DND-41 (cell line): ENCODE measurements around the gene RASGEF1C.

Source experiments
- EZH2 ChIP-seq: IDR thresholded peaks from 3 replicates; pipeline ENCODE4 v1.6.1; 2012; ENCODE audit warnings: borderline replicate concordance, low read depth, mild to moderate bottlenecking, moderate library complexity, low read length, inconsistent platforms; ENCODE audit not compliant: severe bottlenecking
- TF ChIP-seq, protein P1 (sequence below): IDR thresholded peaks from 2 replicates; pipeline ENCODE4 v1.5.1; 2012; ENCODE audit warnings: borderline replicate concordance, low read length, moderate library complexity, mild to moderate bottlenecking; ENCODE audit not compliant: poor library complexity, severe bottlenecking; ENCODE audit errors: extremely low read depth

DNA sequence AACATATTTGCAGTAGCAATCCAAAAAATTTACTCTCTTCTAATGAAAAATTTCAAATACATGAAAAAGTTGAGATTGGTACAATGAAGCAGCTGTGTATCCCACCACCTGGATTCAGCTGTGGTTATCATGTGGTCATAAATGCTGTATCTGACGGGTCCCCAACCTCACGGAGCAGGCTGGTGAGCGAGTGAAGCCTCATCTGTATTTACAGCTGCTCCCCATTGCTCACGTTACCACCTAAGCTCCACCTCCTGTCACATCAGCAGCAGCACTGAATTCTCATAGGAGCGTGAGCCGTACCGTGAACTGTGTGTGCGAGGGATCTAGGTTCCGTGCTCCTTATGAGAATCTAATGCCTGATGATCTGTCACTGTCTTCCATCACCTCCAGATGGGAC, 130.7 kb downstream of the RASGEF1C start:
- TF ChIP-seq, protein P1, sequence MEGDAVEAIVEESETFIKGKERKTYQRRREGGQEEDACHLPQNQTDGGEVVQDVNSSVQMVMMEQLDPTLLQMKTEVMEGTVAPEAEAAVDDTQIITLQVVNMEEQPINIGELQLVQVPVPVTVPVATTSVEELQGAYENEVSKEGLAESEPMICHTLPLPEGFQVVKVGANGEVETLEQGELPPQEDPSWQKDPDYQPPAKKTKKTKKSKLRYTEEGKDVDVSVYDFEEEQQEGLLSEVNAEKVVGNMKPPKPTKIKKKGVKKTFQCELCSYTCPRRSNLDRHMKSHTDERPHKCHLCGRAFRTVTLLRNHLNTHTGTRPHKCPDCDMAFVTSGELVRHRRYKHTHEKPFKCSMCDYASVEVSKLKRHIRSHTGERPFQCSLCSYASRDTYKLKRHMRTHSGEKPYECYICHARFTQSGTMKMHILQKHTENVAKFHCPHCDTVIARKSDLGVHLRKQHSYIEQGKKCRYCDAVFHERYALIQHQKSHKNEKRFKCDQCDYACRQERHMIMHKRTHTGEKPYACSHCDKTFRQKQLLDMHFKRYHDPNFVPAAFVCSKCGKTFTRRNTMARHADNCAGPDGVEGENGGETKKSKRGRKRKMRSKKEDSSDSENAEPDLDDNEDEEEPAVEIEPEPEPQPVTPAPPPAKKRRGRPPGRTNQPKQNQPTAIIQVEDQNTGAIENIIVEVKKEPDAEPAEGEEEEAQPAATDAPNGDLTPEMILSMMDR, result no peak
- TF ChIP-seq EZH2, result no peak
